GM21723 (cell line): ENCODE measurements around the gene PODXL2.
A peak's percentile ranks its signal among the peaks of the same experiment; 100 is the strongest.

Experiments
- ATAC-seq: cut with Tn5 transposase; IDR thresholded peaks from one replicate; pipeline ENCODE4 v1.9.1; 2021; ENCODE audit warnings: mild to moderate bottlenecking, moderate library complexity; ENCODE audit not compliant: unreplicated experiment

PODXL2 gene

DNA sequence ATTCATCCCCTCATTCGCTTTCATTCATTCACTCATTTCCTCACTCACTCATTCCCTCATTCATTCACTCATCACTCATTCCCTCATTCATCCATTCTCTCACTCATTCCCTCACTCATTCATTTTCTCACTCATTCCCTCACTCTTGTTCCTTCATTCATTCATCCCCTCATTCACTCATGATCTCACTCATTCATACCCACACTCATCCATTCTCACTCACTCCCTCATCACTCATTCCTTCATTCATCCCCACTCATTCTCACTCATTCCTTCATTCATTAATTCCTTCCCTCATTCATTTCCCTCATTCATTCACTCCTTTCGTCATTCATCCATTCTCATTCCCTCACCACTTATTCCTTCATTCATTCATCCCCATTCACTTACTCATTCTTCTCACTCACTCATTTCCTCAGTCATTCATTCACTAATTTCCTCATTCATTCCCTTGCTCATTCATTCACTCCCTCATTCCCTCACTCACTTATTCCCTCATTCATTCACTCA lies 58.3 kb downstream of the PODXL2 start:
- ATAC-seq, result no peak

DNA sequence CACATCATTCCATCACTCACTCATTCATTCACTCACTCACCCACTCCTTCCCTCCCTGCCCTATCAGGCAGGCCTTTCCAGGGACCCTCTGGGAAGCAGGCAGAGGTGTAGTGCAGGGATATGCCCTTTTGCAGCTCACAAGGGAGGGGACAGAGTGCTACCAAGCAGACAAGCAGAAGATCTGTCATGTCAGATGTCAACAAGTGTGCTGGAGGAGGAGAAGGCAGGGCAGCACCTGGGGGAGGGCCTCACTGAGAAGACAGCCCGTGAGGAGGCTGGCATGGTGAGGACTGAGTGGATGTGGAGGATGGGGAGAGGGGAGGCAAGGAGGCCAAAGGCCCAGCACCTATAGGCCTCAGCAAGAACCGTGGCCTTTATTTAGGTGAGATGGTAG lies 59.0 kb downstream of the PODXL2 start:
- no peak for ATAC-seq

- no peak for ATAC-seq
These were observed 59.7 kb downstream of the PODXL2 start for GRCh38 chr3:127688416-127689265.

DNA sequence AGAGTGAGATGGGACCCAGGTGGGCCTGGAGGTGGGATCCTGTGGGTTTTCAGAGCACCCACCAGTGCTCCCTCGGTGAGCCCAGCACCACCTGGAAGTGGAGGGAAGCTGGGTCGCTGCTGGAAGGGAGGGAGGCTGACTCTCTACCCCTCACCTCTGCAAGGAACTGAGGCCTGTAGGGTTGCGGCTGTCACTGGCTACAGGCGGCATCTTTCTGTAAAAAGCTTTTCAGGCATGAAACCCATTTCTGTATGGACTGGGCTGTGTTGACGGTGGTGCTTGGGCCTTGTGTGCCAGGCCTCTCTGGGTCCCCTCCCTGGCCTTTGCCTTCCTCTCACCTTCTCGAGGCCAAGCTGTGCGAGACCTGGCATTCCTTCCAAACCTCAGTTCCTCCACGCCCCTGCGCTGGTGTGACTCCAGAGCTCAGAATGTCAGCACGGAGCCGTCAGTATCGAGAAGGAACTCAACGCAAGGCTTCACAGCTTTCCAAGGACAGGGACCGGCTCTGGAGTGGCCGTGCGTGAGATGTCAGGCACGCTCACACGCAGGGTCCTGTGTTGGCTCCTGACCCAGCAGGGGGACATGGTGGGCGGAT lies 60.4 kb downstream of the PODXL2 start:
- ATAC-seq, result no peak

DNA sequence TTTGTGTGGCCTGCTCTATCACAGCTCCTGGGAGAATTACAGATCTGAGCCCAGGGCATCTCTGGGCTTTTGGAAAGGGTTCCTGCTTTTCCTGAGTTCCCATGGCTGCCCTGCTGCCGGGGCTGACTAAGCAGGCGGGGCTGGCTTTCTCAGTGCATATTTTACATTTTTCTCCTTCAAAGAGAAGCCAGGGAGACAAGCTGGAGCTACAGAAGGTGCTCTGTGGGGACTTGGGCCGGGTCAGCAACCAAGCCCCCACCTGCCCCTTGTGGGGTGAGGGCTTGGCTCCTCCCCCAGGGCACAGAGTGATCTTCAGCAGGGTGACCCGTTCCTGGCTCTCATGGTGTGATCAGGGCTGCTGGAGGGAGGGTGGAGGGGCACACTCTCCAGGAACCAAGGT lies 61.1 kb downstream of the PODXL2 start:
- ATAC-seq, result no peak

DNA sequence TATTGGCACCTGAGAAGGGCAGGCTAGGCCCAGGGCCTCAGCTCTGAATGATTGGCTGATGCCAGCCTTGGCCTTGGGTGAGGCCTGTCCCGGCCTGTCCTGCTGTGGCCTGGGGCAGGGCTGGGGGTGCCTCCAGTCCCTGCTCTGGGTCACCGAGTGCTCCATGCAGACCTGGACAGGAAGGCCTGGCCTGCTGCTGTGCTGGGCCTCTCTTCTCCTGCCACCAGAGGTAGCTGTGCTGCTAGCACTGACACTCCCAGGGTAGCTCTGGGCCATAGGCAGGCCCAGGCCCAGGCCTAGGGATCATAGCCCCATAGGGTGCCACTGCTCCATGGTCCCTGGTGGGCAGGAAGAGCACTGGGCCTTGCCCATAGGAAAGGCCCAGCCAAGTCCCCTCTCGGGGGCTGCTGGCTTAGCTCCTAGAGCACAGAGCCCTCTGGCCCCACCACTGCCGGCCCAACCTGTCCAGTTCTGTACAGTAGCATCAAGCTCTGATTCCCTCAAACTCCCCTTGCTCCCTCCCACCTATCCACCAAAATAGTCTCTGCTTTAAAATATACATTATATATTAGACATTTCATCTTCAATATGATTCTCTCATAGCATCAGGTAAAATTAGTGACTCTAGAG lies 62.0 kb downstream of the PODXL2 start:
- no peak for ATAC-seq

DNA sequence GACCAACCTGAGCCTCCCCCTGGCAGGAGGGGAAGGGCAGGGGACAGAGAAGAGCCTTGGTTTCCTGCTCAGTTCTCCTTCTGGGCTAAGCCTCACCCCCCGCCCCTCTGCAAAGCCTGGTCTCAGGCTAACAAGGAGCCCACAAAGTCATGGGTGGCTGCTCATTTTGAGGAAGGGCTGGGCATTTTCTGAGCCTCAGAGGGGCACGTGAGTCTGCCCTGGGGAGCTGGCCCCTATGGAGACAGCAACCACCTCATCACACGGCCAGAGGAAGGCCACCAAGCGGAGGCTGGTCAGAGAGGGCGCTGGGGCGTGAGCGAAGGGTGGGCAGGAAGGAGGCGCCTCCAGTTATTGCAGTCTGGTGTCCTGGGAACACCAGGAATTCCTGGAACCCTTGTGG lies 62.5 kb downstream of the PODXL2 start:
- no peak for ATAC-seq

DNA sequence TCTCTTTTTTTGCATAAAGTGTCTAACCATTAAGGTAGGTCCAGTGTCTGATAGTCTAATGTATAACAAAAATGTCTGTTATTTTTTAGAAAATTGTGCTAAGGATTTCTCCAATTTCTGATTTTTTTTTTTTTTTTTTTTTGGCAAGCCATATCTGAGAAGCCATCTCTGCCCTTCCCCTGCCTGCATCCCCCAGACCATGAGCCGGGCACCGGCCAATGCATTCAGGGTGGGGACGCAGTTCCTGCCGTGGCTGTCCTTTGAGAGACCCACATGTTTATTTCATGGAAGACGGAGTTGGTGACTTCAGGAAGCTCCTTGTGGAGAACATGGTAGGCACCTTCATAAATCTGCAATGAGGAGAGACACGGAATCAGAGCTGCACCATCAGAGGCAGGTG lies 63.0 kb downstream of the PODXL2 start:
- no peak for ATAC-seq

- ATAC-seq, result no peak
These were observed 63.7 kb downstream of the PODXL2 start for GRCh38 chr3:127692501-127693335.

DNA sequence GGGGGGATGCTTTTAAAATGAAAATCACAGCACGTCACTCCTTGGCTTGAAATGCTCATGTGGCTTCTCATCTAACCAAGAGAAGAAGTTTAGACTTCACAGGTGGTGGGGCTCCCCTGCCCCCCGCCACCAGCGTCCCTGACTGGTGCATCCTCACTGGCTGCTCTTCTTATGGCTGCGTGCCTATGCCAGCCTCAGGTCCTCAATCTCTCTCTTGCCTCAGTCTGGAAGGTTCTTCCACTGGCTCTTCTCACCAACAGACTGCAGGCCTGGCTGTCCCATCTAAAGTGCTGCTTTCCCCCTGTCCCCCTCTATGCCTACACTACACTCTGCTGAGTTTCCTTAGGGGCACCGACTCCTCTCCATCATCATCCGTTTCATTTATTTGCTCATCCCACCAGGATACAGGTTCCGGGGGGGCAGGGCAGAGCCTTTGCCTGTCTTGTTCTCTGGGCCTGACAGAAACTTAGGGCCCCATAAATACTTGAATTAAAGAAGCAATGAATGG lies 64.4 kb downstream of the PODXL2 start:
- no peak for ATAC-seq

- ATAC-seq, result no peak
These were observed 65.7 kb downstream of the PODXL2 start for GRCh38 chr3:127694467-127695215.

- ATAC-seq, result peak; percentile 71
These were observed 68.7 kb downstream of the PODXL2 start for GRCh38 chr3:127697551-127698240.

DNA sequence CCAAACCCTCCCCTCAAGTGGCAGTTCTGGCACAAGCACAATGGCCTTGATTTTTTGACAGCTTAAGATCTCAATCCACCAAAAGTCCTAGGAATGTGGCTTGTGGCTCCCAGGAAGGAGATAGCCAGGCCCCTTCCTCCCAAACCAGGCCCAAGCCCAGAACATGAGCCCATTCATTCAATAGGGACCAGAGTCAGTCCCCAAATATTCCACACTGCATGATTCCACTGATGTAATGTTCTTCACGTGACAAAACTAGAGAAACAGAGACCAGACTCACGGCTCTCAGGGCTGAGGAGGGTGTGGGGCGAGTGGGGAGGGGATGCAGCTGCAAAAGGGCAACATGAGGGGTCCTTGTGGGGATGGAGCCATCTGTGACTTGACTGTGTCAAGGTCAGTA lies 69.3 kb downstream of the PODXL2 start:
- no peak for ATAC-seq

- ATAC-seq, result no peak
These were observed 69.9 kb downstream of the PODXL2 start for GRCh38 chr3:127698691-127699415.

- no peak for ATAC-seq
These were observed 70.7 kb downstream of the PODXL2 start for GRCh38 chr3:127699416-127700300.

GRCh38 chr3:127700406-127700805 lies 71.4 kb downstream of the PODXL2 start:
- ATAC-seq, result no peak

- ATAC-seq, result no peak
These were observed 72.4 kb downstream of the PODXL2 start for GRCh38 chr3:127701280-127701911.
